Natural killer cell (primary cell): ENCODE results near the gene CLEC1A. TPM values are rescaled to one million over a fixed set of nuclear protein-coding genes. Genes with fewer than 3 reads are reported as not detected.

ENCODE experiments used
- ATAC-seq, 3 donors: fragments of 150-1000 bp in 2 of 3; fragments of 200-7000 bp in 1 of 3; cut with Tn5 transposase; 1 replicate in 1 of 3; 2 replicates in 2 of 3; pipeline ENCODE4 v1.10.0; 2021; ENCODE audit warnings: mild to moderate bottlenecking in 2 of 3, moderate library complexity in 2 of 3
- DNase-seq, 2 donors: peaks; one replicate each; pipeline versions ENCODE4 v3.0.0 to v3.0.0-alpha.2; 2013 to 2021; ENCODE audit warnings: mixed read lengths in 1 of 2
- H3K27ac ChIP-seq: one replicate; pipeline ENCODE4 v1.5.1; 2013; ENCODE audit warnings: mild to moderate bottlenecking, low read length
- H3K27me3 ChIP-seq: one replicate; pipeline ENCODE4 v1.6.1; 2013; ENCODE audit warnings: low read length; ENCODE audit not compliant: control insufficient read depth, insufficient read depth
- H3K36me3 ChIP-seq: one replicate; pipeline ENCODE4 v1.6.1; 2013; ENCODE audit warnings: low read length; ENCODE audit not compliant: control insufficient read depth, insufficient read depth
- H3K4me1 ChIP-seq: one replicate; pipeline ENCODE4 v1.6.1; 2013; ENCODE audit warnings: low read length; ENCODE audit not compliant: control insufficient read depth, insufficient read depth
- H3K4me3 ChIP-seq: one replicate; pipeline ENCODE4 v1.5.1; 2013; ENCODE audit warnings: low read length
- H3K9me3 ChIP-seq: one replicate; pipeline ENCODE4 v1.6.1; 2013; ENCODE audit warnings: low read length; ENCODE audit not compliant: control insufficient read depth, insufficient read depth
- H3K27ac Mint-ChIP-seq, 2 donors: one replicate each; pipeline ENCODE4 v1.8.0; 2022; ENCODE audit warnings: mild to moderate bottlenecking in 2 of 2, mixed read lengths in 2 of 2, moderate library complexity in 1 of 2
- H3K27me3 Mint-ChIP-seq, 2 donors: one replicate each; pipeline ENCODE4 v1.8.0; 2022; ENCODE audit warnings: low read depth in 2 of 2, mixed read lengths in 2 of 2
- H3K36me3 Mint-ChIP-seq: one replicate; pipeline ENCODE4 v1.8.0; 2022; ENCODE audit warnings: mixed read lengths
- H3K4me1 Mint-ChIP-seq, 2 donors: one replicate each; pipeline ENCODE4 v1.8.0; 2022; ENCODE audit warnings: mixed read lengths in 2 of 2
- H3K4me3 Mint-ChIP-seq: one replicate; pipeline ENCODE4 v1.8.0; 2022; ENCODE audit warnings: mild to moderate bottlenecking, moderate library complexity, mixed read lengths
- H3K9me3 Mint-ChIP-seq, 2 donors: one replicate each; pipeline ENCODE4 v1.8.0; 2022; ENCODE audit warnings: mixed read lengths in 2 of 2
- WGBS: methylation state at CpG from one replicate; pipeline ENCODE4 v1.1.7; 2013; ENCODE audit warnings: missing lambda C conversion rate; ENCODE audit not compliant: insufficient coverage; 5-methylcytosine and 5-hydroxymethylcytosine counted together
- intact Hi-C: fragments of 100-400 bp; cut with micrococcal nuclease; formaldehyde crosslinking; loops from one replicate; pipeline ENCODE4 v1.14.2; 2022
- total RNA-seq, 4 donors: library from RNA; stranded (reverse); fragments of 120-200 nt in 1 of 4; gene quantifications; one replicate each; pipeline versions ENCODE4 v1.2.3 to v1.2.4, GENCODE V29; 2013 to 2022
- TF ChIP-seq, protein P1 (sequence below): fragments of 200-600 bp; IDR thresholded peaks from one replicate; pipeline ENCODE4 v1.8.0; 2022; ENCODE audit warnings: antibody characterized with exemption

CLEC1A gene
- total RNA-seq, 3 donors from 2014 or later (not counting 1 experiment from before 2014, with no cell fraction given), result not detected

DNA sequence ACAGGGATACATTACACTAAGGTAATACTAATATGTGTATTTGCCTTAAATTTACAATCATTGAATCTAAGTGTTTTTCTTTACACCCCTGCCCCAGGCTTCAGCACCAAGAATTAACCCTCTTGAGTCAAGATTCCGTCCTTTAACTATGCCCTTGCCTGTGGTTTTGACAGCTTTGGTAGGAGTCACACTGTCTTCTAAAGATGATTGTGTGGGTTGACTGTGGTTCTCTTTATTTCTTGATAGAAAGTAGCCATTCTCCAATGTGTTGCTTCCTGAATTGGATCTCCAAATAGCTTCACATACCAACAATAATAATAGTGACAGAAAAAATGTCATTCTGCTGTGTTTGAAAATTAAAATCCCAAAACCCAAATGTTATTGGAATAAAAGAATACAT lies 27.6 kb upstream of the CLEC1A start:
- peaks cover 0 to 11% of the 10 kb centered on the region in 2 donors for H3K27me3 Mint-ChIP-seq
- no peaks in the 10 kb centered on the region for H3K9me3 ChIP-seq
- TF ChIP-seq, protein P1, sequence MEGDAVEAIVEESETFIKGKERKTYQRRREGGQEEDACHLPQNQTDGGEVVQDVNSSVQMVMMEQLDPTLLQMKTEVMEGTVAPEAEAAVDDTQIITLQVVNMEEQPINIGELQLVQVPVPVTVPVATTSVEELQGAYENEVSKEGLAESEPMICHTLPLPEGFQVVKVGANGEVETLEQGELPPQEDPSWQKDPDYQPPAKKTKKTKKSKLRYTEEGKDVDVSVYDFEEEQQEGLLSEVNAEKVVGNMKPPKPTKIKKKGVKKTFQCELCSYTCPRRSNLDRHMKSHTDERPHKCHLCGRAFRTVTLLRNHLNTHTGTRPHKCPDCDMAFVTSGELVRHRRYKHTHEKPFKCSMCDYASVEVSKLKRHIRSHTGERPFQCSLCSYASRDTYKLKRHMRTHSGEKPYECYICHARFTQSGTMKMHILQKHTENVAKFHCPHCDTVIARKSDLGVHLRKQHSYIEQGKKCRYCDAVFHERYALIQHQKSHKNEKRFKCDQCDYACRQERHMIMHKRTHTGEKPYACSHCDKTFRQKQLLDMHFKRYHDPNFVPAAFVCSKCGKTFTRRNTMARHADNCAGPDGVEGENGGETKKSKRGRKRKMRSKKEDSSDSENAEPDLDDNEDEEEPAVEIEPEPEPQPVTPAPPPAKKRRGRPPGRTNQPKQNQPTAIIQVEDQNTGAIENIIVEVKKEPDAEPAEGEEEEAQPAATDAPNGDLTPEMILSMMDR, result no peak
- no peaks in the 10 kb centered on the region for H3K36me3 ChIP-seq
- no peaks in the 10 kb centered on the region for H3K9me3 Mint-ChIP-seq
- H3K4me1 Mint-ChIP-seq, result peaks cover 4 to 6% of the 10 kb centered on the region in 2 donors
- no peak overlapping the region for H3K27ac Mint-ChIP-seq
- WGBS, result no CpG with 5 or more reads among the region's 1 CpG
- H3K27me3 ChIP-seq, result no peaks in the 10 kb centered on the region
- DNase-seq (no peak), ATAC-seq (no peak)
- intact Hi-C loops, result no loop called here
- H3K4me1 ChIP-seq, result peaks cover 3% of the 10 kb centered on the region
- H3K36me3 Mint-ChIP-seq, result no peaks in the 10 kb centered on the region
- no peak overlapping the region for H3K27ac ChIP-seq
- no peak overlapping the region for H3K4me3 Mint-ChIP-seq
- no peak overlapping the region for H3K4me3 ChIP-seq

DNA sequence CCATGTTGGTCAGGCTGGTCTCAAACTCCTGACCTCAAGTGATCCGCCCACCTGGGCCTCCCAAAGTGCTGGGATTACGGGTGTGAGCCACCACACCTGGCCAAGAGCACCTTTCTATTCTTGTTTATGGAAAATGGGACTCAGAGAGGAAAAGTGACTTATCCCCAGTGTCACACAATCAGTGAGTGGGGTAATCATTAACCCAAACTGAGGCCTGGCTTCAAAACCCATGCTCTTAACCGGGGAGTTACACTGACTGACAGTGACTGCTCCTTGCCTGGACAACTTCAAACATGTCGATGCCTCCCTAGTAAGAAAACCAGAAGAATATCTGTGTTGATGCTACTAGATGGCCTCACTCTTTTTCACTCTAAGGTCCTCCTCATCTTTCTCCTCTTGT lies 23.9 kb upstream of the CLEC1A start:
- Histone ChIP-seq H3K9me3 (no peaks in the 10 kb centered on the region), H3K36me3 (no peaks in the 10 kb centered on the region), H3K4me3 (no peak overlapping the region), H3K27ac (no peak overlapping the region), H3K27me3 (no peaks in the 10 kb centered on the region), H3K4me1 (no peaks in the 10 kb centered on the region)
- Mint-ChIP-seq H3K4me1 (peaks cover 4 to 10% of the 10 kb centered on the region in 2 donors), H3K27ac (no peak overlapping the region), H3K9me3 (no peaks in the 10 kb centered on the region), H3K4me3 (no peak overlapping the region), H3K36me3 (no peaks in the 10 kb centered on the region), H3K27me3 (peaks cover 3 to 8% of the 10 kb centered on the region in 2 donors)
- DNase-seq (no peak), ATAC-seq (no peak)
- 92% methylated on average over 4 of the region's 4 CpGs for WGBS
- intact Hi-C loops, result no loop called here
- TF ChIP-seq, protein P1, result no peak

DNA sequence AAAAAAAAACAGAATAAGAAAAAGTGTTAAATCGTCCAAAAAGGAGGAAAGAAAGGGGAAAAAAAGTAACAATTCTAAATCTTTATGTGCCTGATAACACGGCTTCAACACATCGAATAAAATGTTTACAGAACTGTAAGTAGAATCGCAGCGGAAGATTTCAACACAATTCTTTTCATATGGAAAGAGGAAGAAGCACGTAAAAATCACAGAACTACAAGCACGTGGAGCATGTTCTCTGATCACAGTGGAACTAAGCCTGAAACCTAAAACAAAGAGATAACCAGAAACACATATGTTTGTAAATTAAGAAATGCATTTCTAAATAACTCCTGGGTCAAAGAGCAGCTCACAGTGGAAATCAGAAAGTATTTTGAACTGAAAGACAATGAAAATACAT lies 22.5 kb upstream of the CLEC1A start:
- H3K4me1 Mint-ChIP-seq, result peaks cover 1 to 7% of the 10 kb centered on the region in 2 donors
- no peaks in the 10 kb centered on the region for H3K27me3 ChIP-seq
- H3K36me3 Mint-ChIP-seq, result no peaks in the 10 kb centered on the region

DNA sequence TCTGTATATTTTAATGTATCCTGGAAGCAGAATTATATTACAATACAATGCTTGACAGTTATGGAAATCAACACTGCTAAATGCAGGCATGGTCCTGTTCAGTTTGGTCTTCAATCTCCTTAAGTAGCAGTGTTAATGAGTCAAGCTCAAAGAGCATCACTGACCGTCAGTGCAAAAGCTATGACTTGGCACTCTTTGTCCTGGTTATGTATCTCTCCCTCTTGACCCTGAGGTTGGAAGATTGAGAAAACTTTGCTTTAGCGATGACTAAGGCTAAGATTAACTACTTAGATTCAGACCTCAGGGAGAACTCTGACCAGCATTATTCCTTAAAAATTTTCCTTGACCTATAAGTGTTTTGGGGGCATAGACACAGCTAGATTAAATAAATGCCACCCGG lies 20.3 kb upstream of the CLEC1A start:
- Histone ChIP-seq H3K4me3 (no peak overlapping the region), H3K27me3 (no peaks in the 10 kb centered on the region), H3K27ac (no peak overlapping the region), H3K4me1 (no peaks in the 10 kb centered on the region), H3K36me3 (no peaks in the 10 kb centered on the region), H3K9me3 (no peaks in the 10 kb centered on the region)
- no peak overlapping the region for H3K27ac Mint-ChIP-seq
- TF ChIP-seq, protein P1, result no peak
- ATAC-seq, result no peak
- H3K9me3 Mint-ChIP-seq, result no peaks in the 10 kb centered on the region
- peaks cover 0 to 6% of the 10 kb centered on the region in 2 donors for H3K4me1 Mint-ChIP-seq
- 84% methylated on average over 2 of the region's 3 CpGs for WGBS
- intact Hi-C loops, result no loop called here
- no peak for DNase-seq
- no peaks in the 10 kb centered on the region for H3K36me3 Mint-ChIP-seq
- H3K27me3 Mint-ChIP-seq, result peaks cover 3 to 8% of the 10 kb centered on the region in 2 donors
- H3K4me3 Mint-ChIP-seq, result no peak overlapping the region

More for the DNA sequence above, 22.5 kb upstream of the CLEC1A start:
- Histone ChIP-seq H3K4me3 (no peak overlapping the region), H3K27ac (no peak overlapping the region), H3K4me1 (no peaks in the 10 kb centered on the region), H3K36me3 (no peaks in the 10 kb centered on the region), H3K9me3 (no peaks in the 10 kb centered on the region)
- Mint-ChIP-seq H3K27ac (no peak overlapping the region), H3K27me3 (peaks cover 3 to 8% of the 10 kb centered on the region in 2 donors), H3K9me3 (no peaks in the 10 kb centered on the region), H3K4me3 (no peak overlapping the region)
- TF ChIP-seq, protein P1, result no peak
- DNase-seq, result no peak
- no peak for ATAC-seq
- intact Hi-C loops, result no loop called here
- 33% methylated on average over 7 of the region's 7 CpGs for WGBS
